RWPE1 (cell line): Measurements from ENCODE around the gene SLC1A1.

Source experiments
- CTCF ChIA-PET: fragments of 350-600 bp; sonication (Branson Sonifier 250); formaldehyde crosslinking; extraction: SDS; loops from one replicate; lab custom pipeline; 2021; lab: Yijun Ruan, JAX
- POLR2A ChIA-PET: fragments of 400-600 bp; formaldehyde crosslinking; extraction: SDS; loops from one replicate; lab custom pipeline; 2020; ENCODE audit warnings: antibody characterized with exemption; ENCODE audit not compliant: low non-redundant PET; lab: Yijun Ruan, JAX
- DNase-seq: peaks from one replicate; pipeline ENCODE4 v3.0.0; 2012; ENCODE audit warnings: low spot score
- H3K27ac ChIP-seq: fragments of 450-650 bp; 2 replicates; pipeline ENCODE4 v1.5.1; 2017
- TF ChIP-seq, protein P1 (sequence below): fragments of 450-650 bp; conservative IDR thresholded peaks from 2 replicates; pipeline ENCODE4 v1.5.1; 2017; ENCODE audit warnings: low read depth, mild to moderate bottlenecking

Gene SLC1A1

DNA sequence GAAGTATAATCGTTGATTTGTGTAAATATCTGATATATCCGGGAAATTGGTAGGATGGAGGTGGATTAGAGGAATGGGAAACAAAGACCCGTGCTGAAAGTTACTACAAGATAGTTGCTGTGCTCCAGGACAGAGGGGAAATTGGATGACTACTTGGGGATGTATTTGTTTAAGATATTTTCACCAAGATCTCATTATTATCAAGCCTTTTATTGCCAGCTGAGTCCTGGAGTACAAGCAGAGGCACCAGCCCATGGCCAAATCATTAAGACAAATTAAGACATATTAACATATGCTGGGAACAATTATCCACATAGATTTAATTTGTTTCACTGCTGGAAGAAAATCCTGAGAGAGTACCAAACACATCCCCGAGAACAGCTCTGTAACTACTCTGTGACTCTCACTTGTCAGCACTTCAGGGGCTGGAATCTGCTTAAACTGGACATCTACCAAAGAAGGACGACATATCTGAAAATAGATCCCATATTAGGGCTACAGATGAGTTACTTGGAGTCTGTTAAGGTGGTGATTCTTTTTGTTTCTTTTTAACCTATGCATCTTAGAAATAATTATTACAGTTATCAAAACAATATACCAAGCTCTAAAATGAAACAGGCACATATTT lies 68.2 kb downstream of the SLC1A1 start:
- POLR2A ChIA-PET: no interaction called here
- H3K27ac ChIP-seq: no peak overlapping the region
- no peak for DNase-seq
- TF ChIP-seq, protein P1, sequence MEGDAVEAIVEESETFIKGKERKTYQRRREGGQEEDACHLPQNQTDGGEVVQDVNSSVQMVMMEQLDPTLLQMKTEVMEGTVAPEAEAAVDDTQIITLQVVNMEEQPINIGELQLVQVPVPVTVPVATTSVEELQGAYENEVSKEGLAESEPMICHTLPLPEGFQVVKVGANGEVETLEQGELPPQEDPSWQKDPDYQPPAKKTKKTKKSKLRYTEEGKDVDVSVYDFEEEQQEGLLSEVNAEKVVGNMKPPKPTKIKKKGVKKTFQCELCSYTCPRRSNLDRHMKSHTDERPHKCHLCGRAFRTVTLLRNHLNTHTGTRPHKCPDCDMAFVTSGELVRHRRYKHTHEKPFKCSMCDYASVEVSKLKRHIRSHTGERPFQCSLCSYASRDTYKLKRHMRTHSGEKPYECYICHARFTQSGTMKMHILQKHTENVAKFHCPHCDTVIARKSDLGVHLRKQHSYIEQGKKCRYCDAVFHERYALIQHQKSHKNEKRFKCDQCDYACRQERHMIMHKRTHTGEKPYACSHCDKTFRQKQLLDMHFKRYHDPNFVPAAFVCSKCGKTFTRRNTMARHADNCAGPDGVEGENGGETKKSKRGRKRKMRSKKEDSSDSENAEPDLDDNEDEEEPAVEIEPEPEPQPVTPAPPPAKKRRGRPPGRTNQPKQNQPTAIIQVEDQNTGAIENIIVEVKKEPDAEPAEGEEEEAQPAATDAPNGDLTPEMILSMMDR: no peak
- CTCF ChIA-PET: no interaction called here

DNA sequence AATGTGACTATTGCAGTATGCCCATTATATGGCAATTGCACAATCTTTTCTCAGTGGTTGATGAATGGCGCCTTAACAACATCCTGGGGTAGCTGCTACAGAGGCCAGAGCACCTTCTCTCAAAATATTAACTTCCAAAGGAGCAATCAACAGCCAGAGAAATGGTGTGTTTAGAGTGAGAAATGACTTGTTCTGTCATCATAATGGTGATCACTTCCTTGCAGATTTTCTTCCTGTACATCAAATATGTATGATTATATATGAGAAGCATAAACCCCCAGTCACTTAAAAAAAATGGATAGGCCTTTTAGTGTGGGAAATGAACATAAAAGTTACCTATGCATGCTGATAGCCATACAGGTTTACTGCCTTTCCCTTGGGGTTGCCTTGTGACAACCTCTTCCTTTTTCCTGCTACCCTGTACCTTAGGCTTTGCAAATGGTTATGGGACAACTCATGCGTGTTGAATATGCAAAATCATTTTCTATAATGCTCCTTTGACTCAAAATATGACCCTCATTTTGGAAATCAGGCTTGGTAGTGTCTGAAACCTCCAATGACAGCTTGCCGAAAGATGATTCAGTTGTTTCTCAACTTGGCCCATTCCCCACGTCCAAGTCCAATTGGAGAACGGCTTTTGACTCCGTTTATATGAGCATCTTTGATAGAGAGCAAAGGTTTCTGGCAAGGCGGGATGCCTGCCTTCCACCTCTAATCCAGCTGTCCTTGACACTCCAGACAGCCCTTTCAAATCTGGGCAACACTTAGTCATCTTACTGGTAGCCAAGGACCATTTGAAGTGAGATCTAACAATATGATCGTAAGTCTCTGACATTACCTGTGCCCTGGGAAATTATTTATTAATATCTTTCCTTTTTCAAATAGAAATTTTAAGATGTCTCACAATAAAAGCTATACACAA lies 69.3 kb downstream of the SLC1A1 start:
- CTCF ChIA-PET: no interaction called here
- no peak for DNase-seq
- POLR2A ChIA-PET: no interaction called here
- no peak overlapping the region for H3K27ac ChIP-seq
- TF ChIP-seq, protein P1: no peak

DNA sequence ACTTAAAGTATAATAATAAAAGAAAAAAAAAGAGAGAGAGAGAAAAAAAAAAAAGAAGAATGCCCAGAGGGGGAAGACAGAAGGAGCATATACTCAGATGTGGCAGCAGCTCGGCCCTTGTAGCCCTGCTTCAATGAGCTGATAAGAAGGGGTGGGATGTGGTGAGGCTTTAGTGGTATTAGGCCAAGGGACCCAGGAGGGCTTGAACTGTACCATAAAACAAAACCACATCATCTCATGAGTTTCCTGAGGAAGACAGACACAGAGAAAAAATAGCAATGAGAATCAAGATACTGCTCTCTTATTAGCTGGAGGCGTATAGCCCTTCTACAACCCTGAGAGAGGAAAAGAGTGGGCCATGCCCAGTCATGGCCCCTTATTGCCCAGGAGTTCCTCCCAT lies 72.8 kb downstream of the SLC1A1 start:
- ChIA-PET POLR2A (no interaction called here), CTCF (no interaction called here)
- TF ChIP-seq, protein P1: no peak
- DNase-seq: no peak
- no peak overlapping the region for H3K27ac ChIP-seq

DNA sequence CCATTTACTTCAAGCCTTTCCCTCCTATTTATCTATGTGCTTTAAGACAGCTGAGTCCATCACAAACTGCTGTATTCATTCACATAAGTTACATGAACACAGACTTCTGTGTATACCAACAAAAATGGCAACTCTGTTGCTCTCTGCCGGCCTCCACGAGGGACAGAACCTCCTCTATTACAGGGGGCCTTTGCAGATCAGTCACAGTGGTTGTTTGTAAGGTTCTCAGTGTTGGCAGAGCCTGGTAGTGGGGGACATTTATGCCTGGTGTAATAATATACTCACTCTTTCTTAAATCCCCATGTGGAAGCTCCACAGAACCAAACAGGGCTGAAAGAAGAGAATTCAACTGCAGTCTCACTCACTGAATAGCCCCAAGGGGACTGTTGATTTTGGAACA lies 76.5 kb downstream of the SLC1A1 start:
- DNase-seq: no peak
- POLR2A ChIA-PET: no interaction called here
- H3K27ac ChIP-seq: no peak overlapping the region
- CTCF ChIA-PET: interaction anchor here (0.6 kb wide), 1 partner anchor 19 kb away, joined by 5 read pairs; no protein-coding TSS in a partner anchor
- TF ChIP-seq, protein P1: no peak

DNA sequence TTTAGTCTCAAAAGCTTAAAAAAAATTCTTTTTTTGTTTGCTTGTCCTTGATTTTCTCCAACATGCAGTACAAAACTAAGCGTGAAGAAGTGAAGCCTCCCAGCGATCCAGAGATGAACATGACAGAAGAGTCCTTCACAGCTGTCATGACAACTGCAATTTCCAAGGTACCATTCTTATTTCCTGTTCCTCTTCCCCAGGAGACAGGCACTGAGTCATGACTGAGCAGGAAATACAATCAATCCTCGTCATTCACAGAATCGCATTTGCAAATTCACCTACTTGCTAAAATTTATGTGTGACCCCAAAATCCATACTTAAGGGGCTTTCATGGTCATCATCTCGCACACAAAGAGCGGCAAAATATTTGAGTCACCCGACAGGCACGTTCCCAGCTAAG lies 77.3 kb downstream of the SLC1A1 start:
- DNase-seq: no peak
- TF ChIP-seq, protein P1: no peak
- no peak overlapping the region for H3K27ac ChIP-seq
- ChIA-PET POLR2A (no interaction called here), CTCF (no interaction called here)

DNA sequence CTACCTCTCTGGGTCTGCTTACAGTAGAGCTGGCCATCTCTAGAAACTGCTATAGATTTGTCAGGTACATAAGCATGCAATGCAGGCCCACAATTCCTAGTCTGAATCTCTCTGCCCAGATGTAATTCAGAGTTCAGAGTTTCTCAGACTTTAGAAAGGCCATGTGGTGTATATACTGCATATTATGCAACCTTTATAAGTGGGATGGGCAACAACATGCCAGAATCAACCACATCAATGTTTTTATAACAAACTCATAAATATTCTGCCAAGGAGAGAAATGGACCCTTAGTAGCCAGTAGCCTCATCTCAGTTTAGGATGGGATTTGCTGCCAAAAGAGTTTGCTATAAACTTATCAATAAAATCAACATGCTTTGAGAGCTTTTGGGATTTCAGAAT lies 78.8 kb downstream of the SLC1A1 start:
- CTCF ChIA-PET: no interaction called here
- POLR2A ChIA-PET: no interaction called here
- no peak overlapping the region for H3K27ac ChIP-seq
- TF ChIP-seq, protein P1: no peak
- DNase-seq: no peak
